ENCODE measurements around the gene NSG1.

GRCh38 chr4:4364061-4364460 lies 22.8 kb upstream of the NSG1 start:
- TF ChIP-seq CTCF (IDR thresholded peaks at IDR 0.05), result no peak
- TF ChIP-seq POLR2A (IDR thresholded peaks at IDR 0.05), result no peak
